GM21526 (cell line): ENCODE results near the gene MUC5B.

Experiments used
- ATAC-seq: cut with Tn5 transposase; IDR thresholded peaks from one replicate; pipeline ENCODE4 v1.9.1; 2021; ENCODE audit warnings: moderate library complexity; ENCODE audit not compliant: unreplicated experiment, low FRiP score

The MUC5B gene

GRCh38 chr11:1295591-1295990 is 72.7 kb downstream of the MUC5B start:
- ATAC-seq: no peak

GRCh38 chr11:1296287-1296686 is 73.4 kb downstream of the MUC5B start:
- ATAC-seq: no peak

DNA sequence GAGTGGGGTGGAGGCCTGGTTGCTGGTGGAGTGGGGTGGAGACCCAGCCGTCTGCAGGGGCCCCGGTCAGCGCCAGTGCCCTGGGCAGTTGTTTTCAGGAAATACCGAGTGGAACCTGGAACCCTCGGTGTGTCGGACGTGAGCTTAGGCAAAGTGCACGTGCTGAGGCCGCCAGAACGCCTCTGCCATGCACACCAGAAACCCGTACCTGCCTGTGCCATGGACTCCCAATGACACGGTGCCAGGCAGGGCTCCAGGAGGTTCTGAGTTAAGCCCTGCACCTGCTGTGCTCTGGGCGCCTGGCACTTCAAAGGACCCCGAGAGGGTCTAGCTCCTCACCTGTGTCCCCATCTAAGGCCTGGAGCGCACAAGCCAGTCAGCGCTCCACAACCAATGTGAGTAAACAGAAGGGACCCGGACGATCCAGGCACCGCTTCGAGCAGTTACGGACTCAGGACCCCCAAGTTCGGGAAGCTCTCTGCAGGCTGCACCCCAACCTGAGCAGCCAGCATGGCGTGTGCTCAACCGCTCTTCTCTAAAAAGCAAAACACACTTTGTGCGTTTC is 74.2 kb downstream of the MUC5B start:
- no peak for ATAC-seq

- no peak for ATAC-seq
Measured at GRCh38 chr11:1297576-1298473, 75.0 kb downstream of the MUC5B start.

DNA sequence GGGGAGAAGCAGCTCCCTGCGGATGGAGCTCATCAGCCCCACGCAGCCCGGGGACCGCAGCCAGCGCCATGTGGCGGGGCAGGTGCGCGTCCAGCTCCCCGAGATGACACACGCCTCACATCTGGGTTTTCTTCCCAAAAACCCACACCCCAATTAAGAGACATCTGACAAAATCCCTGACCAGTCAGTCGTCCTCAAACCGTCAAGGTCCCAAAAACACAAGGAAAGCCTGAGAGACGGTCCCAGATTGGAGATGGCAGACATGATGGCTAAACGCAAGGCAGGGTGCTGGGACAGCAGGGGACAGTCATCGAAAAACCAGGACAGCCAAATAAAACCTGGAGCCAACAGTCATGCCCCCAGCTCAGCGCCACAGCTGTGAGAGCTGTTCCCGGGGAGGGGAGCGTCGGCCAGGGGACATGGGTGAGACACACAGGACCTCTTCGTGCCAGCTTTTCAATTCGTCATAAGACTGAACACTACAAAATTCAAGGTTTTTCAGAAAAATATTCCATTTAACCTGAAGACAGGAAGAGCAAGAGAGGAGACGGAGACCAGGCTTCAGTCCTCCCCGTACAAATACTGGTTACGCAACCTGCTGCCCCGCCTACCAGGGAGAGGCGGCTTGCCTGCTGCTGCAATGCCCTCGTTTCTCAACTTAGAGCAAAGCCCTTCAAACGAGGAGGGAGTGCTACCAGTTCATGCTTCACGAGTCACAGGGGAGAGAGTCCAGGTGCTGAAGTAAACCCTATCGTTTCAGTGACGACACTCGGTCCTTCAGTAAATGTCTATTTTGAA is 76.0 kb downstream of the MUC5B start:
- no peak for ATAC-seq

- ATAC-seq: no peak
Measured at GRCh38 chr11:1299621-1300020, 76.8 kb downstream of the MUC5B start.

- ATAC-seq: no peak
Measured at GRCh38 chr11:1300121-1300520, 77.3 kb downstream of the MUC5B start.

DNA sequence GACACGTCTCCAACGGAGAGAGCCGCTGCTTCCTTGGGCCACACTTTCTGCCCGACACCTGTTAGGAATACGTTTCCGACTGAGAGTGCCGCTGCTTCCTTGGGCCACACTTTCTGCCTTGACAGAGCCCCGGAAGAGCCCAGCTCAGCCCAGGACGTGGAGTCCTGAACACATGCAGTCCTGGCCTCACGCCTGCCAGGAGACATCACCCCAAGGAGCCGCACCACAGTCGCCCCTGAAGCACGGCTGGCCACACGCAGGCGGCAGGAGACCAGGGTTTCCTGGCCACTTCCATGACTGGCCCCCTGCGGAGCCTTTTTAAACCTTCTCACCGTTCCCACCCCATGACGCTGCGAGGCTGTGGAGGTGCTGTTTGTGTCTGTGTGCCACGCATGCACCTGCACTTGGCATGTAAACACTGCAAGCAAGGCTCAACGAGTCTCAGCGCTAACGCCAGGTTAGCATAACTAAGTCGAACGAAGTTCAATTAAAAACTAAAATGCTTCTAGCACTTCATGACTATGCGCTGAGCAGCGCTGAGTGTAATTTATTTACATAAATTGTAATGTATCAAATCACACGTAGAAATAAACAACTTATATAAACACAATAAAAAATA is 77.8 kb downstream of the MUC5B start:
- ATAC-seq: no peak

DNA sequence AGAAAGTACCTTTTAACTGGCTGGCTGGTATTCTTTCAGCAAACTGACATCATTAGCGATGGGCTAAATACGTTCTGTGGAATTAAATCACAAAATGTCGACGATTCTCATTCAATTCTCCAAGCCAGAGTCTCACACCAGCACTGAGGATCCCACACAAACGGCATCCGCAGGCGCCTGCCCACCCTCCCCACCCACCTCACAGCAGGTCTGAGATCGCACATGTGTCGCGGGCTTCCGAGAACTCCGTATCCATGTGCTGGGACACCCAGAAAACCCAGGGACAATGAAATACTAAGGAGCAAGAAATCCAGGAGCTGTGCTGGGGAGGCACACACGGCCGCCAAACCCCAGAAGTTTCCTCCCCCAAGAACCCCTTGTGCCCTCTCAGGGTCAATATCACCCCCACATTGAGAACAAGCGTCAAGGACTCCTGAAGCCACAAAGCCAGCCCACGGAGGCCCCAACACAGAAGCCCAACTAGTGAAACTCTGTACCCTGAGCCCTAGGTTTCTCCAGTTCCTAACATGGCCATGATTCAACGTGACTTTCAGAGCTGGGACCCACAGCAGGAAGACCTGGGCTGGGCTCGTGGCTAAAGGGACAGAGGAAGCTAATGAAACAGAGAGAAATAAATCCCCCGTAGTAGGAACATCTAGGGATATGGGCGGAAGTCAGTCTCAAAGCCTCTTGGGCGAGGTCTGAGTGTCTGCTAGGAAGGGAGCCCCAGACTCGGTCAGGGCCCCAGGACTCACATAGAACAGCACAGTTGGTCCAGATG is 78.5 kb downstream of the MUC5B start:
- no peak for ATAC-seq

DNA sequence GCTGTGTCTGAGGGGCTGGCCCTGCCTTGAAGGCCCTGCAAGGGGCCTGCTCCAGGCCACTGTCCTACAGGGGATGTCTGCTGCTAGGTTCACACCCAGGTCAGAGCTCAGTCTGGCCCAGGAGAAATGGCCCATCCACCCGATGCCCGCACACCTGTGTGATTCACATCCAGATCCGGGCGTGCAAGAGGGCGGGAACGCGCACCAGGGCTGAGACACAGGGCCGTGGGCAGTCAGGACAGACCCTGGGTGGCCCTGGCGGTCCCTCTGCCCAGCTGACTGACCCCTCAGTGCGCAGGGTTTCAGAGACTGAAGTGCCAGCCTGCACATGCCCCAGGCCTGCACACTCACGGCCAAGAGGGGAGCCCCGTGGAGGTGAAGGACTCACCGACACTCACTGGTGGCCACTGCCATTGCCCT is 79.2 kb downstream of the MUC5B start:
- no peak for ATAC-seq

GRCh38 chr11:1302461-1303125 is 79.7 kb downstream of the MUC5B start:
- ATAC-seq: no peak

DNA sequence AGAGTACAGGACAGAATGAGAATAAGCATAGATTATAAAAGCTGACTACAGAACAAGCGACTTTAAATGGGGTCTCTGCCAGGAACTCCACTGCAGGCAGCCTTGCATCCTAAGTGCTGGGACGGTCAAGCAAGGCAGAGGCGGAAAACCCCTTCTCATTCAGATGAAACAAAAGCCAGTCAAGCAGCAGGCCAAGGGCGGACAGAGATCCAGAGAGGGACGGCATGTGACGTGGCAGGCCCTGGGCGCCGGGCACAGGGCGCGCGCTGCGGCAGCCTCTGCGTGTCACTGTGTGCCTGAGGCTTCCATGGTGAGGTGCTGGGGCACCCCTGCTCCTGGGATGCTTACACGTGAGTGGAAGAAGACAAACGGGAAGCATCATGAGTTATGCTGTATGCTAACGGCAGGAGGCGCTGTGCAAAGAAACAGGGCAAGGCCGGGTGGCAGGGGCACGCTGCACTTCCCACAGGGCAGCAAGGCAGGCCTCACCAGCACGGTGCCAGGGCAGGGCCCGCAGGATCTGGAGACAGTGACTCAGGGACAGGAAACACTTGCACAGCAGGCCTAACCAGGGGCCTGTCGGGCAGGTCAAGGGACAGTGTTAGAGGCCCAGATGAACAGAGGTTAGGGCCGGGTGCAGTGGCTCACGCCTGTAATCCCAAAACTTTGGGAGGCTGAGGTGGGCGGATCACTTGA is 80.4 kb downstream of the MUC5B start:
- ATAC-seq: no peak

- ATAC-seq: no peak
Measured at GRCh38 chr11:1303973-1304372, 81.1 kb downstream of the MUC5B start.

DNA sequence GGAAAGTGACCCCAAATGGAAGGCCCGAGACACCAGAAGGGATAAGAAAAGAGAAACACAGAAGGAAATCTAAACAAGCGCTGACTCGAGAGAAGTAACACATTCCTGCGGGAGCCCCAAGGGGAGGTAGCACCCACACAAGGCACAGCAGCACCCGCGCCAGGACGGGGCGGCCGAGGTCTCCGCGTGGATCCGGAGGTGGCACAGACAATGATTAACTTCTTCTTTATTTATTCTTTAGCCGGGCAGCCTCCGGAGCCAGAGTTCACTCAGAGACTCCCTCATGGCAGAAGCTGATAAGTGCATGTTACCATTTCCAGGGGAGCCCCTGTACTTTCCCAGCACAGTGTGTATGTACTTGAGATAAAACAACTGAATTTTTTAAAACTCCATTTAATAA is 81.5 kb downstream of the MUC5B start:
- no peak for ATAC-seq

GRCh38 chr11:1305063-1305495 is 82.2 kb downstream of the MUC5B start:
- no peak for ATAC-seq

GRCh38 chr11:1305501-1306056 is 82.7 kb downstream of the MUC5B start:
- ATAC-seq: no peak

- ATAC-seq: no peak
Measured at GRCh38 chr11:1306186-1307162, 83.6 kb downstream of the MUC5B start.
